Activated T-cell treated with anti-CD3 and anti-CD28 coated beads for 48 hours (primary cell): ENCODE data around the gene CHAC2.
"Not testable (repeated sequence)": the region's sequence is repeated elsewhere in the genome, so short reads cannot be mapped to it uniquely, and the experiment has no call there.

Experiments
- DNase-seq: peaks from one replicate; pipeline ENCODE4 v3.0.0-alpha.2; 2020; ENCODE audit warnings: low read depth

Gene CHAC2

DNA sequence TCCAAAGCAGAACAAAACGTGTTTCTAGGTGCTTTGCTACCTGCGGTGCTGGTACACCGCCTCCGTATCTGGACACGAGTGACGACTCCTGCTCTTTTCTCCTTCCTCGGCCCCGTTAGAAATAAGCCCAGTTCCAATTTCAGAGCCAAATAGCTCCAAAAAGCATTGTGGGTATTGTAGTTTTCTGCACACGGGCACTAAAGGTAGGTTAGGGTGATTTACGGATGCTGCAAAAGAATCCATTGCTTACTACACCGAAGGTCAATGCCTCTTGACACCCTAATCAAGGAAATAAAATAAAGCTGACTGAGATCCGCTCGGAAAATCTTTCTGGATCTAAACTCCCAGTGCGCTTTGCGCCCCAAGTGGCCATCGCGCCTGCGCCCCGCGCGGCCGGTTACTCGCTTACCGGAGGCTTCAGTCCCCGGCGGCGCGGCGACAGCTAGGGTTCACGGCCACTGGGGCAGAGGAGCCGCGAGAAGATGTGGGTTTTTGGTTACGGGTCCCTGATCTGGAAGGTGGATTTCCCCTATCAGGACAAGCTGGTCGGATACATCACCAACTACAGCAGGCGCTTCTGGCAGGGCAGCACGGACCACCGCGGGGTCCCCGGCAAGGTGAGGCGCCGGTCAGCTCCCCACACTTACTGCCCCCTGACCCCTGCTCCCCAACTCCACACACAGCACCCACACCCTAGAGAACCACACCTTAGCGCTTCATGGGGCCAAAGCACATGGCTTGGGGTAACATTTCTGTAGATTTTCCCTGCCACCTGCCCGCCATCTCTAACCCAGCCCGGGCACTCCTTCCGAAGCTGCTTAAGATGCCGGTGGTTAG is at the start of gene CHAC2:
CHAC2 (plus strand) TSS at position 400 of the 837 bp plus-strand sequence; CDS start at position 483, 83 bp downstream.
- peak; percentile 83 for DNase-seq

DNA sequence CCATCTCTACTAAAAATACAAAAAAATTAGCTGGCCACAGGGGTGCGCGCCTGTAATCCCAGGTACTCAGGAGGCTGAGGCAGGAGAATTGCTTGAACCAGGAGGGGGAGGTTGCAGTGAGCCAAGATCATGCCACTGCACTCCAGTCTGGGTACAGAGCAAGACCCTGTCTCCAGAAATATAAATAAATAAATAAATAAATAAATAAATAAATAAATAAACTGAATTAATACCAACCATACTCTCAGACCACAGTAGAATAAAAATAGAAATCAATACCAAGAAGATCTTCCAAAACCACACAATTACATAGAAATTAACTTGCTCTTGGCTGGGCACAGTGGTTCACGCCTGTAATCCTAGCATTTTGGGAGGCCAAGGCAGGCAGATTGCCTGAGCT is 46.7 kb upstream of the CHAC2 start:
- DNase-seq = not testable (repeated sequence)

DNA sequence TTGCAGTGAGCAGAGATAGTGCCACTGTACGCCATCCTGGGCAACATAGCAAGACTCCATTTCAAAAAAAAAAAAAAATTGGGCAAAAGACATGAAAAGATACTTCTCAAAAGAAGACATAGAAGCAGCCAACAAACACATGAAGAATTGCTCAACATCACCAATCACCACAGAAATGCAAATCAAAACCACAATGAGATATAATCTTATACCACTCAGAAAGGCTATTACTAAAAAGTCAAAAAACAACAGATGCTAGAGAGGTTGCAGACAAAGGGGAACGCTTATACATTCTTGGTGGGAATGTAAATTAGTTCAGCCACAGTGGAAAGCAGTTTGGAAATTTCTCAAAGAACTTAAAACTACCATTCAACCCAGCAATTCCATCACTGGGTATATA is 43.1 kb upstream of the CHAC2 start:
- DNase-seq = no peak

GRCh38 chr2:53725662-53726061 is 41.9 kb upstream of the CHAC2 start:
- no peak for DNase-seq

GRCh38 chr2:53727921-53728320 is 39.7 kb upstream of the CHAC2 start:
- DNase-seq = no peak

DNA sequence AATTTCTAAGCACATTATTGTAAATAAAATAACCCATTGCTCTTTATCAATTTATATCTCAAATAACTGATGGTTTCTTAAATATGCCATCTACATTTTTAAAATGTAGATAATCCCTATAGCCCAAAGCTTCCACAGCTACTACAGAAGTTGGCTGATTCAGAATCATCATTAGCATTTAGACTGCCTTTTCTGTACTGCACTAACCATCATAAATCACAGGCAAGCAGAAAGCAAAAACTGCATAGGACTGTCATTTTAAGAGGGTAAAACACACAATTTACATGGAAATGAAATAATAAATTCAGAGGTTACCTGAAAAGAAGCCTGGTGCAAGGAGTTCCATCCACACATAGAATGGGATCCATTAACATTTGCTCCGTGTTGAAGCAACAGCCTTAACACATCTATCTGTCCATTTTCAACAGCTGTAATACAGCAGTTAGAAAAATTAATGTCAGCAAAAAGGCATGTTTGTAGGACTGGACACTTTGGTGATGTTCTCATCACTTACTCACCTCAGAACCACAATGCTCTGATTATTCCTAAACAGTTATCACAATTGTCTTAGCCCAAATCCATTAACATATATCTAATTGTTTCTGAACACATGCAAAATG is 38.4 kb upstream of the CHAC2 start:
- no peak for DNase-seq

GRCh38 chr2:53737091-53737490 is 30.5 kb upstream of the CHAC2 start:
- no peak for DNase-seq

- DNase-seq = no peak
These were observed 28.6 kb upstream of the CHAC2 start for GRCh38 chr2:53739032-53739431.

- DNase-seq = no peak
These were observed 27.4 kb upstream of the CHAC2 start for GRCh38 chr2:53740170-53740569.

DNA sequence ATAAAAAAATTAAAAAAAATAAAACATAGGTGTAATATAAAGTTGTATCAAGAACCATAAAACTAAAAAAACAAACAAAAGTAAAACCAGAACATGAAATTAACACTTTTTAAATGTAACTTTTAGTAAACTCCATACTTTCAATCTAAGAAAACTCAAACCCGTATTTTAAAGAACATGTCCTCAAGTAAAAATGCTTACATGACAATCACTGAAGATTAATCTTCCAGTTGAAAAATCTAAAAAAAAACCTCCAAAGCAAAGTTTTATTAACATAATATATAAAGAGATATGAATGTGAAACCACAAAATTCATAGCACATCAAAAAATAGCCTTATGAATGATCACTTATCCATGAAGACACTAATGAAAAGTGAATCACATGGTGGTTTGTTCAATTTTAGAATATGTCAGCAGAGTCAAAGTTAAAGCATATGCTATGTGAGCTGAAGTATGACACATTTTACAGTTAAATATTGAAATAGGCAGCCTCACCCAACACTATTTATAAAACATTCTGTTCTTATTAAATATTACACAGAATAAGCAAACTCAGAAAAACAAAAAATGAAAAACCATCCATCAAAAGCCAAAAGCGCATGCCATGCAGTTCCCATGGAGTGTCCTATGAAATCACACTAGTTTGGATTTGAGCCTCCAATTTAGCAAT is 23.1 kb upstream of the CHAC2 start:
- no peak for DNase-seq

DNA sequence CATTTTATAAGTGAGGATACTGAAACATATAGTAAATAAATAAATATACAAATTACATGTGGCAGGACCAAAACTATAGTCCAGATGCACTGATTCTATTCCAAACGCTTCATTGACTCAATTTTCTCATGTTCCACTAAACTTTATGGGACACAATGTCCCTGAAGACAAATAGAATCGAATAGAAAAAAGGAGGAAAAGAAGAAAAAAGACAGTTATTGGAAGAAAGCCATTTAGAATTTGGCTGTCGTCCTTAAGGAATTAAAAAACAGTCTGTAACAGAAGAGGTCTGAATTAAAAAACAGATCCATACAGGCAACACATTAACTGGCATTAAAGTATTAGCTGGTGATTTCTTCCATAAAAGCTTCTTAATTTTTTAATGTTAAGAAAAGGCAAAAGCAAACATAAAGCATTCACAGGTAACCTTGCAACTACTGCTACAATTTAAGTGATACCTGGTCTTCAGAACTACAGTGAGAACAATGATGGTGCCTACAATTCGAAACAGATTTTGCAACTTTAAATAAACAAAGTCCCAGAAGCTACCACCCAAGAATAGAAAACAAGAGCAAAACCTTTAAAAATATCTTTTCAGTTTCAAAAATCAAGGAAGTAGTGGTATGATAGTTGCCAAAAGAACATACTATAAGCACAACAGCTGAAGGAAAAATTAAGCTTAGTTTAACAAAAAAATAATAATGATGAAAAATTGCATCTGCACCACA is 17.4 kb upstream of the CHAC2 start:
- no peak for DNase-seq

DNA sequence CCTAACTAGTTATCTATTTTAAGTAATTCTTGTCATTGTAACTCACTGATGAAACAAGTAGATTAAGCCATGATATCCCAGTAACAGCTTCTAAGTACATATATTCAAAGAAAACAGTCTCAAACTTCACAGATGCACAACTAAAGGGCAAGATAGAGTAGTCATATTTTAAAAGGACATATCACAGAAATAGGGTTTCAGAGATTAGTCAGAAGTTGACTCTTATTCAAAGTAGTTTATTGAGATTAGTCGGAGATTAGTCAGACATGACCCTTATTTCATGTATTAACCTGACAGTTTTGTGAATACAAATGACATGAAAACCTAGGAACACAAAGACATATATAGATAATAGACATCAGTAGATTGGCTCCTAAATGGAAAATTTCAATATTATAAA is 15.9 kb upstream of the CHAC2 start:
- no peak for DNase-seq

DNA sequence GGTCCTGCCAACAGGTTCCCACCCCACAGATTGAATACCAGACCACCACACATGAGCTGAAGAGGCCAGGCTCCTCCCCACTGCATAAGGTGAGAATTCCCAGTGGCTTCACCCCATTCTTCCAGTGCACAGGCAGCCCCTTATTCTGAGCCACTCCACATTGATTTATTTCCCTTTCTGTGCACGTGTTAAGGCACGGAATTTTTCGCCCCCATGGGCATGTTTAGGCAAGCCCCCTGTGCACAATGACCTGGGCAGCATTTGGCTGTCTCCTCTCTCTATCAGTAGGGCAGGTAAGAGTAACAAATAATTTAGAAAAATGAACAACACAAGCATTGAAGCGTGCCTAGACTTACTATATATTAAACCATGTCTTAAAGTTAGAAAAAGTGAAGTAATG is 15.2 kb upstream of the CHAC2 start:
- DNase-seq = no peak

GRCh38 chr2:53753041-53753440 is 14.6 kb upstream of the CHAC2 start:
- no peak for DNase-seq

GRCh38 chr2:53755121-53755520 is 12.5 kb upstream of the CHAC2 start:
- DNase-seq = no peak

- no peak for DNase-seq
These were observed 11.0 kb upstream of the CHAC2 start for GRCh38 chr2:53756644-53757043.

- DNase-seq = not testable (repeated sequence)
These were observed 10.4 kb upstream of the CHAC2 start for GRCh38 chr2:53757206-53757605.

GRCh38 chr2:53765767-53766166 is 1.8 kb upstream of the CHAC2 start:
- DNase-seq = no peak

DNA sequence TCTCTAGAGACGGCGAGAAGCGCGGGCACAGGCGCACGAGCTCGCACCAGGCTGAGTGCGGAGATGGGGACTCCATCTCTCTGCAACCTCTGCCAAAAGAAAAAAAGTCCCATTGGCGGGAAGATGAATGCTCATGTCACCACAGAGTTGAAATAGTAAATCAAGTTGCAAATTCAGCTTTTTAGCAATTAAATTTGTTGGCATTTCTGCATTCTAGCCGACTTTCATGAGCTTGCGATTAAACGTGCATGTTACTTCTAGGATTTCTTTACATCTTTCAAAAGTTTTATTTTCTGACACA is 588 bp downstream of the CHAC2 start:
- no peak for DNase-seq

DNA sequence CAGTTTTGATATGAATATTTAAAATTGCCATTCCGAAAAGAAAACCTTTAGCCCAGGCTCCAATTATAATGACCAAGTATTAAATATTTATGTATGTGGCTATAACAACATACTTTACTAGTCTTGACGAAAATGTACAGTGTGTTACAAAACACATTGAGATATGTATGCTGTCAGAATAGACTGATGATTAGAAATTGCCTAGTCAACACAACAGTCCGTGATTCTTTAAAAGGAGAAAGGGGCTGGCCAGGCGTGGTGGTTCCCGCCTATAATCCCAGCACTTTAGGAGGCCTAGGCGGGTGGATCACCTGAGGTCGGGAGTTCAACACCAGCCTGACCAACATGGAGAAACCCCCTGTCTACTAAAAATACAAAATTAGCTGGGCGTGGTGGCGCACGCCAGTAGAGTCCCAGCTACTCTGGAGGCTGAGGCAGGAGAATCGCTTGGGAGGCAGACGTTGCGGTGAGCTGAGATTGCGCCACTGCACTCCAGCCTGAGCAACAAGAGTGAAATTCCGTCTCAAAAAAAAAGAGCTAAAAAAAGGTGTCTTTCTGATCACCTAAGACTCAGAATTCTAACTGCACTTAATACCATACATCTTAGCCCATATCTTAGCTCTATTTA is 1.8 kb downstream of the CHAC2 start:
- DNase-seq = no peak

DNA sequence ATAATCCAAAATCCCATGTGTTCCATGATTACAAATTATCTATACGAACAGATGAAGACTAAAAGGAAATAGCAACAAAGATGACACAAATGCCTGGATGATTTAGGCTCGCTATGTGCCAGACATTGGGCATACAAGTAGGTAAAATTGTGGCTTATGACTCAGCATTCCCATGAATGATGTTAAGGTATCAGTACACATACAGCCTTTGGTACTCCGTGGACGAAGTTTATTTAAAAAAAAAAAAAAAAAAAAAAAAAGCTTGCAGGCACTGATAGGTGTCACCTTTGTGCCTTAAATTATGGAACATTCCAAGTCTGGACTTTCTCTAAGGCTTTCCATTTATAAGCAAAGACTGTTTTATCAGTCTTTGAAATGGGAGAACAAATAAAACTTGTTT is 2.7 kb downstream of the CHAC2 start:
- DNase-seq = no peak

- DNase-seq = no peak
These were observed 9.5 kb downstream of the CHAC2 start for GRCh38 chr2:53777134-53777533.
